Measurements from ENCODE around the gene TOR1B.

The TOR1B gene

GRCh38 chr9:129812385-129812784, 9.4 kb downstream of the TOR1B start (continued):
- TF ChIP-seq CSRNP3 (CRISPR knock-in tag; IDR thresholded peaks at IDR 0.05) (no peak), ZC3H10 (CRISPR knock-in tag; IDR thresholded peaks at IDR 0.05) (no peak), GLIS3 (CRISPR knock-in tag; IDR thresholded peaks at IDR 0.05) (no peak), ARNTL (CRISPR knock-in tag; IDR thresholded peaks at IDR 0.05; ENCODE audit: borderline replicate concordance, low read depth) (no peak), POU6F1 (CRISPR knock-in tag; IDR thresholded peaks at IDR 0.05; ENCODE audit: borderline replicate concordance, low read depth) (no peak), CSDC2 (CRISPR knock-in tag; IDR thresholded peaks at IDR 0.05) (no peak)

GRCh38 chr9:129813661-129814060, 10.7 kb downstream of the TOR1B start:
- TF ChIP-seq TCF4 (CRISPR knock-in tag; IDR thresholded peaks at IDR 0.05; ENCODE audit: borderline replicate concordance) (no peak), TOX (CRISPR knock-in tag; IDR thresholded peaks at IDR 0.05; ENCODE audit: borderline replicate concordance) (no peak), SNAI2 (CRISPR knock-in tag; IDR thresholded peaks at IDR 0.05) (no peak), BACH2 (CRISPR knock-in tag; IDR thresholded peaks at IDR 0.05; ENCODE audit: borderline replicate concordance) (no peak), POU6F1 (CRISPR knock-in tag; IDR thresholded peaks at IDR 0.05; ENCODE audit: borderline replicate concordance, low read depth) (no peak), ARNTL (CRISPR knock-in tag; IDR thresholded peaks at IDR 0.05; ENCODE audit: borderline replicate concordance, low read depth) (no peak), CSDC2 (CRISPR knock-in tag; IDR thresholded peaks at IDR 0.05) (no peak), ZNF8 (CRISPR knock-in tag; IDR thresholded peaks at IDR 0.05) (no peak), CSRNP3 (CRISPR knock-in tag; IDR thresholded peaks at IDR 0.05) (no peak), CREB5 (CRISPR knock-in tag; IDR thresholded peaks at IDR 0.05; ENCODE audit: low read depth) (no peak), ESRRG (CRISPR knock-in tag; IDR thresholded peaks at IDR 0.05) (no peak), PPARA (CRISPR knock-in tag; IDR thresholded peaks at IDR 0.05; ENCODE audit: borderline replicate concordance) (no peak)
- ATAC-seq, result no peak

GRCh38 chr9:129814432-129815223, 11.6 kb downstream of the TOR1B start:
- TF ChIP-seq ZC3H10 (CRISPR knock-in tag; IDR thresholded peaks at IDR 0.05), result no peak
- no peak for TF ChIP-seq OSR1 (CRISPR knock-in tag; IDR thresholded peaks at IDR 0.05)
- no peak for TF ChIP-seq ZFP30 (CRISPR knock-in tag; IDR thresholded peaks at IDR 0.05)
- TF ChIP-seq CSDC2 (CRISPR knock-in tag; IDR thresholded peaks at IDR 0.05), result no peak
- TF ChIP-seq SNAI2 (CRISPR knock-in tag; IDR thresholded peaks at IDR 0.05), result no peak
- TF ChIP-seq TOX (CRISPR knock-in tag; IDR thresholded peaks at IDR 0.05; ENCODE audit: borderline replicate concordance), result no peak
- TF ChIP-seq RARB (CRISPR knock-in tag; IDR thresholded peaks at IDR 0.05), result no peak
- no peak for TF ChIP-seq PPARA (CRISPR knock-in tag; IDR thresholded peaks at IDR 0.05; ENCODE audit: borderline replicate concordance)
- TF ChIP-seq ZNF565 (CRISPR knock-in tag; conservative IDR thresholded peaks at IDR 0.05; ENCODE audit: low read depth), result no peak
- TF ChIP-seq ZNF70 (CRISPR knock-in tag; IDR thresholded peaks at IDR 0.05), result no peak
- TF ChIP-seq ZFP3 (CRISPR knock-in tag; IDR thresholded peaks at IDR 0.05), result no peak
- TF ChIP-seq TCF4 (CRISPR knock-in tag; IDR thresholded peaks at IDR 0.05; ENCODE audit: borderline replicate concordance), result no peak
- no peak for TF ChIP-seq ISL1 (CRISPR knock-in tag; IDR thresholded peaks at IDR 0.05)
- no peak for TF ChIP-seq ZNF8 (CRISPR knock-in tag; IDR thresholded peaks at IDR 0.05)
- ATAC-seq, result no peak
